SK-N-SH treated with all-trans-retinoic acid at 6 μM for 48 hours (cell line): Measurements from ENCODE around the gene VWC2L.

Source experiments
- ARNTL ChIP-seq: fragments of 450-650 bp; formaldehyde crosslinking; IDR thresholded peaks from 2 replicates; pipeline ENCODE4 v1.5.0; 2020; ENCODE audit warnings: low read depth, mild to moderate bottlenecking, moderate library complexity, borderline replicate concordance
- BACH2 ChIP-seq: fragments of 250-450 bp; sonication (Bioruptor Pico); IDR thresholded peaks from 2 replicates; pipeline ENCODE4 v1.9.0; 2021; ENCODE audit warnings: mild to moderate bottlenecking, borderline replicate concordance
- CSDC2 ChIP-seq: fragments of 250-450 bp; sonication (Bioruptor Pico); IDR thresholded peaks from 2 replicates; pipeline ENCODE4 v1.5.0; 2020; ENCODE audit warnings: mild to moderate bottlenecking, moderate library complexity
- PPARA ChIP-seq: fragments of 250-450 bp; sonication (Bioruptor Pico); IDR thresholded peaks from 2 replicates; pipeline ENCODE4 v1.5.0; 2020; ENCODE audit warnings: mild to moderate bottlenecking, borderline replicate concordance
- RARB ChIP-seq: fragments of 250-450 bp; sonication (Bioruptor Pico); IDR thresholded peaks from 2 replicates; pipeline ENCODE4 v1.8.0; 2021; ENCODE audit warnings: mild to moderate bottlenecking, moderate library complexity
- TOX ChIP-seq: fragments of 250-450 bp; sonication (Bioruptor Pico); IDR thresholded peaks from 2 replicates; pipeline ENCODE4 v1.8.0; 2021; ENCODE audit warnings: mild to moderate bottlenecking, moderate library complexity, borderline replicate concordance
- ZC3H10 ChIP-seq: fragments of 250-450 bp; sonication (Bioruptor Pico); IDR thresholded peaks from 2 replicates; pipeline ENCODE4 v1.5.1; 2021; ENCODE audit warnings: mild to moderate bottlenecking, moderate library complexity
- TF ChIP-seq, protein P1 (sequence below): fragments of 250-450 bp; sonication (Bioruptor Pico); IDR thresholded peaks from 2 replicates; pipeline ENCODE4 v1.5.1; 2020; ENCODE audit warnings: low read depth, mild to moderate bottlenecking, moderate library complexity

DNA sequence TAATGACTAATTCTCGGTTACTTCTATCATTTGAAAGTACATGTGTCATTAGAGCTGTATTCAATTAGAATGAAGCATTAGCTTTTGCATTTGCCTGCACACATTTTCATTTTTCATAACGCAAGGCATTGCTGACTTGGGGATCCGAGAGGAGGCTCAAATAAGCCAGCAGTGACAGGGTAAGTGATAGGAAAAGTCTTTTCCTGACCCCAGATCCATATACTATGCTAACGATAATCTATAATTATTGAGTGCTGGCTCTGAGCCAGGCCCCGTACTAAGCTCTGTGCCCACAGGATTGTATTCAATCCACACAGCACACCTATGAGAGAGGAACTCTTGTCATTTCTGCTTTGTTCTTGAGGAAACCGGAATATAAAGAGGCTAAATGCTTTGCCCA lies 168.2 kb downstream of the VWC2L start:
- no peak for TF ChIP-seq ARNTL (CRISPR knock-in tag)
- TF ChIP-seq RARB = no peak
- TF ChIP-seq TOX (CRISPR knock-in tag) = no peak
- TF ChIP-seq ZC3H10 = no peak
- TF ChIP-seq, protein P1, sequence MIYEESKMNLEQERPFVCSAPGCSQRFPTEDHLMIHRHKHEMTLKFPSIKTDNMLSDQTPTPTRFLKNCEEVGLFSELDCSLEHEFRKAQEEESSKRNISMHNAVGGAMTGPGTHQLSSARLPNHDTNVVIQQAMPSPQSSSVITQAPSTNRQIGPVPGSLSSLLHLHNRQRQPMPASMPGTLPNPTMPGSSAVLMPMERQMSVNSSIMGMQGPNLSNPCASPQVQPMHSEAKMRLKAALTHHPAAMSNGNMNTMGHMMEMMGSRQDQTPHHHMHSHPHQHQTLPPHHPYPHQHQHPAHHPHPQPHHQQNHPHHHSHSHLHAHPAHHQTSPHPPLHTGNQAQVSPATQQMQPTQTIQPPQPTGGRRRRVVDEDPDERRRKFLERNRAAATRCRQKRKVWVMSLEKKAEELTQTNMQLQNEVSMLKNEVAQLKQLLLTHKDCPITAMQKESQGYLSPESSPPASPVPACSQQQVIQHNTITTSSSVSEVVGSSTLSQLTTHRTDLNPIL (CRISPR knock-in tag) = no peak
- TF ChIP-seq PPARA (CRISPR knock-in tag) = no peak
- no peak for TF ChIP-seq BACH2 (CRISPR knock-in tag)
- TF ChIP-seq CSDC2 = no peak
